WI38 (cell line): Measurements from ENCODE around the gene GLT1D1.

Source experiments
- H3K4me3 ChIP-seq: 2 replicates; pipeline ENCODE4 v1.5.1; 2011; ENCODE audit warnings: low read depth, mild to moderate bottlenecking, control low read depth, low read length
- CTCF ChIP-seq: IDR thresholded peaks from 2 replicates; pipeline ENCODE4 v1.5.1; 2012; ENCODE audit warnings: low read depth, mild to moderate bottlenecking, control low read depth, low read length

GLT1D1 gene

GRCh38 chr12:128810182-128811127 is 42.8 kb upstream of the GLT1D1 start:
- H3K4me3 ChIP-seq: no peak overlapping the region
- no peak for TF ChIP-seq CTCF

DNA sequence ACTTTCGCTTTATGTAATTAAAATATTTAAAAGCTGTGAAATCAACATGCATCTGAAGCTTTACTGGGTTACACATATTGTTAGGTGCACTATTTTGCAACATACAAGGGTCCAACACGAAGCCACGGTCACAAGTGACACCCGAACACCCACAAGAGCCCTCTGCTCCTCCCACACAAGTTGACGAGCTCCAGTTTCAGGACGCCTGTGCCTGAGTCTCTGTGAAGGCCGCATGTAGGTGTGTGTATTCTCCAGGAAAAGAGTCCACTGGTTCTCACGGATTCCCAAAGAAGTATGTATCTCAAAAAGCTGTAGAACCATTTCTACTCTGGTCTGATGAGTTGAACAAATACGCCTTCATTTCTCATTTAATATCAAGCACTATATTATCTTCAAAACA is 41.5 kb upstream of the GLT1D1 start:
- H3K4me3 ChIP-seq: no peak overlapping the region
- TF ChIP-seq CTCF: no peak

DNA sequence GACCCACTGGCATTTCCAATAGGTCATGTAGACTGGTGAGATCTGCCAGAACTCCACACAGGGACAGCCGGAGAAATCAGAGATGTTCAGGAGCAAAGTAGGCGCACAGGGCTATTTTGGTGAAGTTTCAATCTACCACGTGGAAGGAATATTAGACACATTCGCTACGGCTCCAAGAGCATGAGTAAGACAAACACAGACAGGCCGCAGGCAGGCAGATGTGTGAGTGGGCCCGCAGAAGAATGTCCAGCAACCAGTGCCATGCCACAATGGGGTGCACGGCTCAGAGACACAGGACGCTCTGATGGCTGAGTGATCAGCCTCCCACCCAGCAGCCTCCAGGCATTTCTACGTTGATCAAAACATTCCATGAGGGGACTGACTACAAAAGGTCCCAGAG is 39.9 kb upstream of the GLT1D1 start:
- H3K4me3 ChIP-seq: no peak overlapping the region
- TF ChIP-seq CTCF: no peak

- H3K4me3 ChIP-seq: no peak overlapping the region
- TF ChIP-seq CTCF: no peak
Observed at GRCh38 chr12:128813883-128814282, 39.4 kb upstream of the GLT1D1 start.

GRCh38 chr12:128814411-128815261 is 38.6 kb upstream of the GLT1D1 start:
- TF ChIP-seq CTCF: no peak
- H3K4me3 ChIP-seq: no peak overlapping the region

DNA sequence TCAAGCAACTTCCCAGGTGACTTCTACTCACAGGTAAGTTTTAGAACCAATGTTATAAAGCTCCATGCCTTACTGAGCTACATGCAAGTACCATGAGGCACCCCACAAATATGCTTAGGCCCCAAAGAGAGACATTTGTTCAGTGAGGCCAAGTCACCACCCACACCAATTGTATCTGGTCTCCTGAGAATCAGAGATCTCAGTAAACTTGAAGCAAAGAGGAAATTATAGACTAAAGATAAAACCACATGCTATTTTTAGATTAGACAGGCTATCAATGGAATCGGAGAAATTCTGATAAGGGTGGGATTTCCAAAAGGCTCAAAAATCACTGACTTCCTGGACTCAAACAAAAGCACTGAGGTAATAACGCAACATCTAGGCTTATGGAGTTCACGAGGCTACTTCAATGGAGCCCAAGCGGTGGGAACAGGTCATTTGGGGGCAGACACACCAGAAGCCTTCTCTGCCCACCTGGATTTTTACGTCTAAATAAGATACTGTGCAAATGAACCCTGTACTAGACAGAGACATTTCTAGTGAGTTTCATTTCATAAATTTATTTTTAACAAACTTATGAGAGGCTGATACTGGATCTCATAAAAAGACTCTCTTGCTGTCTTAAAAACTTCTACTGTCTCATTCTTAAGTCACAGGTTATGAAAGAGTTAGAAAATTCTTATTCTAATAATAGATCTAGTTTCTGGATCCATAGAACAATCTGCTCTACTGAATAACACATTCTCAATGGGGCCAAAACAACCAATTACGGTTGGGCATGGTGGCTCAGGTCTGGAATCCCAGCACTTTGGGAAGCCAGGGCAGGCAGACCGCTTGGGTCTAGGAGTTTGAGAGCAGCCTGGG is 37.3 kb upstream of the GLT1D1 start:
- no peak for TF ChIP-seq CTCF
- no peak overlapping the region for H3K4me3 ChIP-seq
